HepG2 (cell line): ENCODE measurements around the gene ZNF100.

Source experiments
- EZH2 ChIP-seq: conservative IDR thresholded peaks from 2 replicates; pipeline ENCODE4 v1.6.1; 2012; ENCODE audit warnings: mild to moderate bottlenecking, low read depth, low read length, moderate library complexity
- MAFK ChIP-seq, 2 experiments: IDR thresholded peaks in 1 of 2; conservative IDR thresholded peaks in 1 of 2; 2 replicates each; pipeline ENCODE4 v1.6.1; 2011; ENCODE audit warnings: improper control_type of control experiment in 2 of 2, low read length in 2 of 2
- NCOA2 ChIP-seq: sonication (generic); formaldehyde crosslinking; IDR thresholded peaks from 2 replicates; pipeline ENCODE4 v1.8.0; 2022; ENCODE audit warnings: inconsistent platforms
- POLR2AphosphoS2 ChIP-seq: IDR thresholded peaks from 2 replicates; pipeline ENCODE4 v1.6.1; 2011; ENCODE audit warnings: low read depth, low read length, improper control_type of control experiment
- TEAD3 ChIP-seq: optimal IDR thresholded peaks from 2 replicates; pipeline ENCODE3; 2016; ENCODE audit warnings: borderline replicate concordance
- ZNF577 ChIP-seq: sonication (generic); formaldehyde crosslinking; IDR thresholded peaks from 2 replicates; pipeline ENCODE4 v1.4.0; 2020; ENCODE audit warnings: mild to moderate bottlenecking, low read depth, missing genetic modification reagents, borderline replicate concordance
- TF ChIP-seq, protein P1 (sequence below): sonication (generic); formaldehyde crosslinking; IDR thresholded peaks from 2 replicates; pipeline ENCODE4 v1.4.0; 2020; ENCODE audit warnings: missing genetic modification reagents, mild to moderate bottlenecking, borderline replicate concordance
- TF ChIP-seq, protein P2 (sequence below): sonication (generic); formaldehyde crosslinking; IDR thresholded peaks from 2 replicates; pipeline ENCODE4 v1.5.0; 2020; ENCODE audit warnings: mild to moderate bottlenecking, missing genetic modification reagents, moderate library complexity

DNA sequence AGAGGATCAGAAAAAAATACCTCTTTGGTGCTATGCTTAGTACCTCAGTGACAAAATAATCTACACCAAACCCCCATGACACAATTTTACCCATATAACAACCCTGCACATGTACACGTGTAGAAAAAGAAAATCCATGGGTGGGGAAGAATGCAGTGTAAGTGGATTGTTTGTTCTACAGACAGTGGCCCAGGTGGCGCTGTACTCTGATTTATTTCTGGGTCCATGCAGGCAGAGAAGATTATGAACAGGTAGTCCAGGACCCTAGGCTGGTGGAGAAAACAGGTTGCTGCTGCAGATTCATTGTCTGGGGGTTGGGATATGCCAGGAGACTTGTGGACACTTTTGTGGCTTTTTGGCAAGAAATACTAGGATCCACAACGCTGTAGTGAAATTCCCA, 9.1 kb downstream of the ZNF100 start:
- TF ChIP-seq MAFK (conservative IDR thresholded peaks at IDR 0.05 in 1 of 2, IDR thresholded peaks at IDR 0.05 in 1 of 2; ENCODE audit: low read length in 2 of 2) (no peak), ZNF577 (CRISPR knock-in tag) (no peak), NCOA2 (CRISPR knock-in tag) (no peak), EZH2 (no peak), TEAD3 (no peak), POLR2AphosphoS2 (no peak)
- TF ChIP-seq, protein P1, sequence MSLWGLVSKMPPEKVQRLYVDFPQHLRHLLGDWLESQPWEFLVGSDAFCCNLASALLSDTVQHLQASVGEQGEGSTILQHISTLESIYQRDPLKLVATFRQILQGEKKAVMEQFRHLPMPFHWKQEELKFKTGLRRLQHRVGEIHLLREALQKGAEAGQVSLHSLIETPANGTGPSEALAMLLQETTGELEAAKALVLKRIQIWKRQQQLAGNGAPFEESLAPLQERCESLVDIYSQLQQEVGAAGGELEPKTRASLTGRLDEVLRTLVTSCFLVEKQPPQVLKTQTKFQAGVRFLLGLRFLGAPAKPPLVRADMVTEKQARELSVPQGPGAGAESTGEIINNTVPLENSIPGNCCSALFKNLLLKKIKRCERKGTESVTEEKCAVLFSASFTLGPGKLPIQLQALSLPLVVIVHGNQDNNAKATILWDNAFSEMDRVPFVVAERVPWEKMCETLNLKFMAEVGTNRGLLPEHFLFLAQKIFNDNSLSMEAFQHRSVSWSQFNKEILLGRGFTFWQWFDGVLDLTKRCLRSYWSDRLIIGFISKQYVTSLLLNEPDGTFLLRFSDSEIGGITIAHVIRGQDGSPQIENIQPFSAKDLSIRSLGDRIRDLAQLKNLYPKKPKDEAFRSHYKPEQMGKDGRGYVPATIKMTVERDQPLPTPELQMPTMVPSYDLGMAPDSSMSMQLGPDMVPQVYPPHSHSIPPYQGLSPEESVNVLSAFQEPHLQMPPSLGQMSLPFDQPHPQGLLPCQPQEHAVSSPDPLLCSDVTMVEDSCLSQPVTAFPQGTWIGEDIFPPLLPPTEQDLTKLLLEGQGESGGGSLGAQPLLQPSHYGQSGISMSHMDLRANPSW: no peak
- TF ChIP-seq, protein P2, sequence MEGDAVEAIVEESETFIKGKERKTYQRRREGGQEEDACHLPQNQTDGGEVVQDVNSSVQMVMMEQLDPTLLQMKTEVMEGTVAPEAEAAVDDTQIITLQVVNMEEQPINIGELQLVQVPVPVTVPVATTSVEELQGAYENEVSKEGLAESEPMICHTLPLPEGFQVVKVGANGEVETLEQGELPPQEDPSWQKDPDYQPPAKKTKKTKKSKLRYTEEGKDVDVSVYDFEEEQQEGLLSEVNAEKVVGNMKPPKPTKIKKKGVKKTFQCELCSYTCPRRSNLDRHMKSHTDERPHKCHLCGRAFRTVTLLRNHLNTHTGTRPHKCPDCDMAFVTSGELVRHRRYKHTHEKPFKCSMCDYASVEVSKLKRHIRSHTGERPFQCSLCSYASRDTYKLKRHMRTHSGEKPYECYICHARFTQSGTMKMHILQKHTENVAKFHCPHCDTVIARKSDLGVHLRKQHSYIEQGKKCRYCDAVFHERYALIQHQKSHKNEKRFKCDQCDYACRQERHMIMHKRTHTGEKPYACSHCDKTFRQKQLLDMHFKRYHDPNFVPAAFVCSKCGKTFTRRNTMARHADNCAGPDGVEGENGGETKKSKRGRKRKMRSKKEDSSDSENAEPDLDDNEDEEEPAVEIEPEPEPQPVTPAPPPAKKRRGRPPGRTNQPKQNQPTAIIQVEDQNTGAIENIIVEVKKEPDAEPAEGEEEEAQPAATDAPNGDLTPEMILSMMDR: no peak
